Panc1 (cell line): ENCODE data around the gene MAD1L1. TPM values are rescaled to one million over a fixed set of nuclear protein-coding genes. Genes with fewer than 3 reads are reported as not detected.

Source experiments
- ATAC-seq: fragments of 200-7000 bp; cut with Tn5 transposase; 2 replicates; pipeline ENCODE4 v1.9.1; 2020; ENCODE audit warnings: mild to moderate bottlenecking, moderate library complexity
- BruUV-seq: library from RNA; stranded (reverse); fragments of 400-500 nt; replicated peaks from 2 replicates; lab custom pipeline; 2021; lab: Mats Ljungman, UMichigan
- CTCF ChIA-PET: fragments of 300-600 bp; sonication (Branson Sonifier 250); formaldehyde crosslinking; loops from one replicate; lab custom pipeline; 2022; ENCODE audit warnings: antibody characterized with exemption; lab: Charles Lee
- POLR2A ChIA-PET: fragments of 300-600 bp; sonication (Branson Sonifier 250); formaldehyde crosslinking; loops from one replicate; lab custom pipeline; 2022; ENCODE audit warnings: antibody characterized with exemption; lab: Charles Lee
- DNase-seq: peaks from one replicate; pipeline ENCODE4 v3.0.0-alpha.2; 2010; ENCODE audit warnings: low read depth, low spot score
- H3K27ac ChIP-seq: 2 replicates; pipeline ENCODE4 v1.5.1; 2011; ENCODE audit warnings: mild to moderate bottlenecking, low read length, inconsistent platforms
- H3K27me3 ChIP-seq: fragments of 200-500 bp; sonication (Bioruptor generic); 2 replicates; pipeline ENCODE4 v1.6.0; 2014; ENCODE audit warnings: low read length, inconsistent platforms; ENCODE audit not compliant: control insufficient read depth, insufficient read depth
- H3K36me3 ChIP-seq: fragments of 200-500 bp; sonication (Bioruptor generic); 2 replicates; pipeline ENCODE4 v1.5.1; 2014; ENCODE audit warnings: inconsistent platforms, mild to moderate bottlenecking, low read length, moderate library complexity; ENCODE audit not compliant: control insufficient read depth, insufficient read depth
- H3K4me1 ChIP-seq: 2 replicates; pipeline ENCODE4 v1.5.1; 2011; ENCODE audit warnings: inconsistent platforms, mild to moderate bottlenecking, low read length, moderate library complexity; ENCODE audit not compliant: control insufficient read depth, insufficient read depth
- H3K4me3 ChIP-seq, 2 experiments: 2 replicates each; pipeline ENCODE4 v1.5.1; 2011 to 2012; ENCODE audit warnings: low read depth in 2 of 2, low read length in 2 of 2, mild to moderate bottlenecking in 2 of 2, inconsistent platforms in 1 of 2, moderate library complexity in 1 of 2
- H3K9me3 ChIP-seq: fragments of 200-500 bp; sonication (Bioruptor generic); 2 replicates; pipeline ENCODE4 v1.5.1; 2014; ENCODE audit warnings: low read depth, mild to moderate bottlenecking, inconsistent platforms, low read length, moderate library complexity; ENCODE audit not compliant: control insufficient read depth, insufficient read depth
- CTCF ChIP-seq: fragments of 450-650 bp; IDR thresholded peaks from 2 replicates; pipeline ENCODE4 v1.5.1; 2017; ENCODE audit warnings: mild to moderate bottlenecking
- POLR2AphosphoS5 ChIP-seq: IDR thresholded peaks from 2 replicates; pipeline ENCODE4 v1.6.1; 2012; ENCODE audit warnings: mild to moderate bottlenecking, low read depth, low read length, moderate library complexity
- REST ChIP-seq, 2 experiments: IDR thresholded peaks; 2 replicates each; pipeline ENCODE4 v1.6.1; 2011 to 2012; ENCODE audit warnings: low read depth in 2 of 2, control low read depth in 1 of 2, low read length in 1 of 2, mild to moderate bottlenecking in 1 of 2, moderate library complexity in 1 of 2; ENCODE audit not compliant: insufficient read depth in 1 of 2
- SIN3A ChIP-seq: IDR thresholded peaks from 2 replicates; pipeline ENCODE4 v1.6.1; 2012; ENCODE audit warnings: low read depth, mild to moderate bottlenecking, low read length, moderate library complexity, borderline replicate concordance; ENCODE audit not compliant: insufficient read depth
- TCF7L2 ChIP-seq: IDR thresholded peaks from 2 replicates; pipeline ENCODE4 v1.6.1; 2011; ENCODE audit warnings: mild to moderate bottlenecking, low read depth, low read length, inconsistent platforms
- in situ Hi-C: cut with HindIII; loops from 2 replicates; pipeline ENCODE4 v1.10.0; 2016; ENCODE audit warnings: low sequenced_read_pairs, low pct_unique_long_range_greater_than_20kb
- intact Hi-C: fragments of 100-400 bp; cut with micrococcal nuclease; formaldehyde crosslinking; loops from one replicate; pipeline ENCODE4 v1.10.0; 2022; ENCODE audit not compliant: unreplicated experiment
- total RNA-seq: library from RNA; stranded (reverse); gene quantifications from one replicate; pipeline ENCODE4 v1.2.1, GENCODE V29; 2021; ENCODE audit not compliant: unreplicated experiment

The MAD1L1 gene
- total RNA-seq, 1 experiment from 2014 or later: 70.8 TPM

DNA sequence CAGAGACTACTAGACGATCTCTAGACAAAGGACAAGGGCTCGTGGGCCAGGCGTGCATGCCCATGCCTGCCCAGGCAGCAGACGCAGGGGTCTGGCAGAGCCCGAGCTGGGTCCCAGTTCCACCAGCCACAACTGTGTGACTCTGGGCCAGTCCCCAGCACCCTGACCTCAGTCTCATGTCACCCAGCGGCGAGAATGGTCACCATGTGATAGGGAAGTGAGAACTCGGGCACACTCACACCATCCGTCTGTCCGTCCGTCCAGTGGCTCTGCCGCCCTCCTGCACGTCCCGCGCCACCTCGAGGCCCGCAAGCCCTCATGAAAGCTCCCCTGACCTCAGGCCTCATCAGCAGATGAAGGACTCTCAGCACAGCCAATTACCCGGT, 282.7 kb downstream of the MAD1L1 start:
- H3K36me3 ChIP-seq: no peaks in the 10 kb centered on the region
- BruUV-seq: no TSS peak

GRCh38 chr7:1949681-1950055, 283.1 kb downstream of the MAD1L1 start:
- ChIA-PET POLR2A (no interaction called here), CTCF (no interaction called here)
- H3K27ac ChIP-seq: no peak overlapping the region
- H3K27me3 ChIP-seq: no peaks in the 10 kb centered on the region
- no peaks in the 10 kb centered on the region for H3K9me3 ChIP-seq
- TF ChIP-seq POLR2AphosphoS5 (no peak), TCF7L2 (no peak), REST (IDR thresholded peaks at IDR 0.05; ENCODE audit: insufficient read depth in 1 of 2, low read depth in 2 of 2, low read length in 1 of 2) (no peak), SIN3A (no peak), CTCF (no peak)
- H3K36me3 ChIP-seq: no peaks in the 10 kb centered on the region
- H3K4me3 ChIP-seq: no peak overlapping the region
- no peaks in the 10 kb centered on the region for H3K4me1 ChIP-seq
- in situ Hi-C loops: no loop called here
- no TSS peak for BruUV-seq
- intact Hi-C loops: no loop called here
- ATAC-seq (no peak), DNase-seq (no peak)

More for the DNA sequence above, 282.7 kb downstream of the MAD1L1 start:
- Histone ChIP-seq H3K27ac (no peak overlapping the region), H3K4me1 (no peaks in the 10 kb centered on the region), H3K9me3 (no peaks in the 10 kb centered on the region), H3K27me3 (no peaks in the 10 kb centered on the region), H3K4me3 (no peak overlapping the region)
- in situ Hi-C loops (no loop called here), intact Hi-C loops (no loop called here)
- no peak for TF ChIP-seq SIN3A
- ChIA-PET CTCF (no interaction called here), POLR2A (no interaction called here)
- ATAC-seq: no peak
- no peak for DNase-seq

- CTCF ChIA-PET: no interaction called here
- in situ Hi-C loops: no loop called here
These were observed 283.7 kb downstream of the MAD1L1 start for GRCh38 chr7:1948887-1949680.

More at GRCh38 chr7:1948887-1949680, 283.7 kb downstream of the MAD1L1 start:
- ATAC-seq (0 out of 2 replicates have a peak, but pooled peaks have one; percentile 2), DNase-seq (no peak)
- Histone ChIP-seq H3K27me3 (no peaks in the 10 kb centered on the region), H3K36me3 (no peaks in the 10 kb centered on the region), H3K4me1 (no peaks in the 10 kb centered on the region), H3K27ac (no peak overlapping the region), H3K4me3 (no peak overlapping the region), H3K9me3 (no peaks in the 10 kb centered on the region)
- intact Hi-C loops: no loop called here
- no peak for TF ChIP-seq CTCF
- no peak for TF ChIP-seq TCF7L2
- no peak for TF ChIP-seq SIN3A
- TF ChIP-seq POLR2AphosphoS5: no peak
- no TSS peak for BruUV-seq
- POLR2A ChIA-PET: no interaction called here
